Hepatocyte (in vitro differentiated cells): ENCODE measurements around the gene NTF3.

ENCODE experiments used
- CTCF ChIP-seq: fragments of 200-600 bp; sonication (generic); IDR thresholded peaks from 2 replicates; pipeline ENCODE4 v1.5.1; 2016; ENCODE audit warnings: antibody characterized with exemption, mild to moderate bottlenecking; ENCODE audit not compliant: poor library complexity
- EZH2phosphoT487 ChIP-seq: fragments of 200-600 bp; sonication (generic); IDR thresholded peaks from one replicate; pipeline ENCODE4 v1.6.1; 2018; ENCODE audit warnings: antibody characterized with exemption, mild to moderate bottlenecking, low read depth, moderate library complexity; ENCODE audit not compliant: unreplicated experiment, severe bottlenecking

GRCh38 chr12:5509102-5509501 is 77.2 kb downstream of the NTF3 start:
- no peak for TF ChIP-seq CTCF
- TF ChIP-seq EZH2phosphoT487, result no peak
